ENCODE results near the gene PHF23. TPM values are rescaled to one million over a fixed set of nuclear protein-coding genes. Genes with fewer than 3 reads are reported as not detected.
A peak's percentile ranks its signal among the peaks of the same experiment; 100 is the strongest.

The PHF23 gene
- total and polyA plus RNA-seq, 12 donors = 16.1 to 25.0 (median 22.6) TPM

- Histone ChIP-seq H3K27ac (no peak overlapping the region), H3K9me3 (no peaks in the 10 kb centered on the region), H3K27me3 (no peaks in the 10 kb centered on the region), H3K36me3 (peaks cover 0 to 58% (median 17%) of the 10 kb centered on the region in 9 donors), H3K4me3 (no peak overlapping the region), H3K4me1 (no peaks in the 10 kb centered on the region)
- 61 to 73% methylated on average over 26 of the region's 26 CpGs for WGBS, 2 donors
- no peak for TF ChIP-seq CTCF (IDR thresholded peaks at IDR 0.05)
- DNase-seq = peak in 1 of 2 donors; percentile 63
- peak; percentile 52 to 82 (median 77) for ATAC-seq
- intact Hi-C loops (cut with DNase I) = no loop called here
These were observed 47.5 kb downstream of the PHF23 start for GRCh38 chr17:7191571-7192270.

GRCh38 chr17:7191069-7191468 is 48.2 kb downstream of the PHF23 start:
- peaks cover 0 to 52% (median 11%) of the 10 kb centered on the region in 9 donors for H3K36me3 ChIP-seq
- H3K27me3 ChIP-seq = no peaks in the 10 kb centered on the region
- H3K4me3 ChIP-seq = no peak overlapping the region
- no peak overlapping the region for H3K27ac ChIP-seq
- no peaks in the 10 kb centered on the region for H3K9me3 ChIP-seq
- no peak for TF ChIP-seq CTCF (IDR thresholded peaks at IDR 0.05)
- ATAC-seq (peak in 3 of 8 donors; percentile 4 to 13 (median 5)), DNase-seq (no peak)
- intact Hi-C loops (cut with DNase I) = no loop called here
- no peaks in the 10 kb centered on the region for H3K4me1 ChIP-seq
- 88 to 91% methylated on average over 12 of the region's 12 CpGs for WGBS, 2 donors

GRCh38 chr17:7190276-7190917 is 48.9 kb downstream of the PHF23 start:
- 87 to 89% methylated on average over 14 of the region's 14 CpGs for WGBS, 2 donors
- Histone ChIP-seq H3K4me3 (no peak overlapping the region), H3K27ac (no peak overlapping the region), H3K9me3 (no peaks in the 10 kb centered on the region), H3K36me3 (peaks cover 0 to 45% (median 5%) of the 10 kb centered on the region in 9 donors), H3K27me3 (no peaks in the 10 kb centered on the region), H3K4me1 (no peaks in the 10 kb centered on the region)
- DNase-seq (no peak), ATAC-seq (peak in 1 of 8 donors; percentile 10)
- no peak for TF ChIP-seq CTCF (IDR thresholded peaks at IDR 0.05)
- intact Hi-C loops (cut with DNase I) = no loop called here

- DNase-seq = no peak
- no peak for ATAC-seq
- no peak overlapping the region for H3K27ac ChIP-seq
These were observed 53.0 kb downstream of the PHF23 start for GRCh38 chr17:7186241-7186640.

More at GRCh38 chr17:7186241-7186640, 53.0 kb downstream of the PHF23 start:
- Histone ChIP-seq H3K36me3 (peaks cover 0 to 13% (median 0%) of the 10 kb centered on the region in 9 donors), H3K4me3 (no peak overlapping the region), H3K27me3 (no peaks in the 10 kb centered on the region), H3K4me1 (peaks cover 0 to 4% (median 0%) of the 10 kb centered on the region in 9 donors), H3K9me3 (no peaks in the 10 kb centered on the region)
- intact Hi-C loops (cut with DNase I) = no loop called here
- 59 to 66% methylated on average over 7 of the region's 7 CpGs for WGBS, 2 donors
- TF ChIP-seq CTCF (IDR thresholded peaks at IDR 0.05) = peak in 4 of 9 donors; percentile 9 to 33 (median 12)

Small RNAs within 50 kb of the gene (microRNA-seq; reads per million reads assigned to microRNA genes)
- 1,035 to 1,067 reads per million in 2 donors for gene MIR324

Other genes with a start within 250 kb of the PHF23 start
Only the 30 nearest of the 36 such genes appear.
- 1 to 10 TPM in 9 of 10 donors, under 1 TPM in 1; 0.70 to 2.1 (median 1.5) TPM for gene SLC16A13, start 203.4 kb downstream of the PHF23 start, total RNA-seq
- 1 to 10 TPM; 1.1 to 2.0 TPM for gene SLC16A13, start 203.4 kb downstream of the PHF23 start, polyA plus RNA-seq
- 1 to 10 TPM in 1 of 10 donors, under 1 TPM in 9; 0.19 to 1.1 (median 0.48) TPM for gene SLC16A11, start 195.4 kb downstream of the PHF23 start, total RNA-seq
- 1 to 10 TPM in 1 of 2 donors, under 1 TPM in 1; 0.78 to 2.1 TPM for gene SLC16A11, start 195.4 kb downstream of the PHF23 start, polyA plus RNA-seq
- 10 to 100 TPM in 1 of 10 donors, 1 to 10 TPM in 9; 1.4 to 26.3 (median 2.1) TPM for gene CLEC10A, start 159.2 kb downstream of the PHF23 start, total RNA-seq
- gene CLEC10A, start 159.2 kb downstream of the PHF23 start, polyA plus RNA-seq = 1 to 10 TPM; 2.5 to 3.4 TPM
- gene ASGR2, start 124.6 kb downstream of the PHF23 start, total RNA-seq = under 1 TPM in 5 of 10 donors, not detected in 5; 0.16 to 0.54 (median 0.25) TPM
- under 1 TPM in 1 of 2 donors, not detected in 1; 0.41 TPM for gene ASGR2, start 124.6 kb downstream of the PHF23 start, polyA plus RNA-seq
- 1 to 10 TPM in 2 of 10 donors, under 1 TPM in 6, not detected in 2; 0.32 to 1.2 (median 0.55) TPM for gene ASGR1, start 60.1 kb downstream of the PHF23 start, total RNA-seq
- gene ASGR1, start 60.1 kb downstream of the PHF23 start, polyA plus RNA-seq = under 1 TPM; 0.59 TPM
- gene DLG4, start 19.6 kb downstream of the PHF23 start, total RNA-seq = 10 to 100 TPM; 13.0 to 22.1 (median 16.7) TPM
- gene DLG4, start 19.6 kb downstream of the PHF23 start, polyA plus RNA-seq = 10 to 100 TPM in 1 of 2 donors, 1 to 10 TPM in 1; 5.4 to 27.8 TPM
- 1,000 to 10,000 TPM in 7 of 10 donors, 100 to 1,000 TPM in 3; 951 to 2,054 (median 1,322) TPM for gene ACADVL, start 19.5 kb downstream of the PHF23 start, total RNA-seq
- gene ACADVL, start 19.5 kb downstream of the PHF23 start, polyA plus RNA-seq = 1,000 to 10,000 TPM in 1 of 2 donors, 100 to 1,000 TPM in 1; 807 to 4,806 TPM
- 10 to 100 TPM; 14.1 to 25.6 (median 18.0) TPM for gene DVL2, start 4.9 kb downstream of the PHF23 start, total RNA-seq
- 10 to 100 TPM in 1 of 2 donors, 1 to 10 TPM in 1; 10.0 to 23.0 TPM for gene DVL2, start 4.9 kb downstream of the PHF23 start, polyA plus RNA-seq
- gene GABARAP, start 3.0 kb upstream of the PHF23 start, total RNA-seq = 100 to 1,000 TPM; 440 to 567 (median 501) TPM
- gene GABARAP, start 3.0 kb upstream of the PHF23 start, polyA plus RNA-seq = 100 to 1,000 TPM; 540 to 733 TPM
- gene CTDNEP1, start 12.3 kb upstream of the PHF23 start, total RNA-seq = 100 to 1,000 TPM in 8 of 10 donors, 10 to 100 TPM in 2; 94.6 to 135 (median 110) TPM
- gene CTDNEP1, start 12.3 kb upstream of the PHF23 start, polyA plus RNA-seq = 100 to 1,000 TPM in 1 of 2 donors, 10 to 100 TPM in 1; 56.3 to 116 TPM
- 100 to 1,000 TPM in 1 of 10 donors, 10 to 100 TPM in 9; 30.8 to 110 (median 54.8) TPM for gene ELP5, start 12.8 kb upstream of the PHF23 start, total RNA-seq
- gene ELP5, start 12.8 kb upstream of the PHF23 start, polyA plus RNA-seq = 10 to 100 TPM; 29.0 to 41.4 TPM
- 1 to 10 TPM in 3 of 10 donors, under 1 TPM in 7; 0.39 to 2.5 (median 0.80) TPM for gene CLDN7, start 23.0 kb upstream of the PHF23 start, total RNA-seq
- gene CLDN7, start 23.0 kb upstream of the PHF23 start, polyA plus RNA-seq = 1 to 10 TPM; 1.3 to 1.6 TPM
- gene SLC2A4, start 42.3 kb upstream of the PHF23 start, total RNA-seq = 100 to 1,000 TPM in 9 of 10 donors, 10 to 100 TPM in 1; 98.1 to 186 (median 177) TPM
- gene SLC2A4, start 42.3 kb upstream of the PHF23 start, polyA plus RNA-seq = 100 to 1,000 TPM in 1 of 2 donors, 10 to 100 TPM in 1; 41.8 to 140 TPM
- gene YBX2, start 55.2 kb upstream of the PHF23 start, total RNA-seq = 1 to 10 TPM in 7 of 10 donors, under 1 TPM in 3; 0.42 to 1.9 (median 1.2) TPM
- gene YBX2, start 55.2 kb upstream of the PHF23 start, polyA plus RNA-seq = 1 to 10 TPM in 1 of 2 donors, under 1 TPM in 1; 0.49 to 2.6 TPM
- gene EIF5A, start 68.2 kb upstream of the PHF23 start, total RNA-seq = 100 to 1,000 TPM; 197 to 444 (median 248) TPM
- 100 to 1,000 TPM; 457 to 716 TPM for gene EIF5A, start 68.2 kb upstream of the PHF23 start, polyA plus RNA-seq
- gene GPS2, start 75.9 kb upstream of the PHF23 start, total RNA-seq = 10 to 100 TPM; 49.1 to 81.1 (median 57.4) TPM
- 100 to 1,000 TPM; 103 to 105 TPM for gene GPS2, start 75.9 kb upstream of the PHF23 start, polyA plus RNA-seq
- 10 to 100 TPM; 21.7 to 45.9 (median 28.7) TPM for gene NEURL4, start 89.9 kb upstream of the PHF23 start, total RNA-seq
- 10 to 100 TPM; 22.4 to 55.5 TPM for gene NEURL4, start 89.9 kb upstream of the PHF23 start, polyA plus RNA-seq
- 10 to 100 TPM in 7 of 10 donors, 1 to 10 TPM in 3; 7.4 to 23.4 (median 16.7) TPM for gene ACAP1, start 97.1 kb upstream of the PHF23 start, total RNA-seq
- 1 to 10 TPM; 2.4 to 9.7 TPM for gene ACAP1, start 97.1 kb upstream of the PHF23 start, polyA plus RNA-seq
- 1 to 10 TPM; 4.3 to 8.5 (median 5.3) TPM for gene KCTD11, start 112.7 kb upstream of the PHF23 start, total RNA-seq
- 1 to 10 TPM; 4.5 to 6.6 TPM for gene KCTD11, start 112.7 kb upstream of the PHF23 start, polyA plus RNA-seq
- under 1 TPM in 1 of 10 donors, not detected in 9; 0.39 TPM for gene TMEM95, start 115.7 kb upstream of the PHF23 start, total RNA-seq
- gene TMEM95, start 115.7 kb upstream of the PHF23 start, polyA plus RNA-seq = not detected
- 1 to 10 TPM; 1.1 to 4.4 (median 2.1) TPM for gene TNK1, start 141.6 kb upstream of the PHF23 start, total RNA-seq
- gene TNK1, start 141.6 kb upstream of the PHF23 start, polyA plus RNA-seq = 1 to 10 TPM; 1.9 to 3.5 TPM
- 10 to 100 TPM; 14.4 to 28.7 (median 17.1) TPM for gene PLSCR3, start 155.1 kb upstream of the PHF23 start, total RNA-seq
- 10 to 100 TPM; 23.3 to 32.9 TPM for gene PLSCR3, start 155.1 kb upstream of the PHF23 start, polyA plus RNA-seq
- gene TMEM256, start 164.6 kb upstream of the PHF23 start, total RNA-seq = 10 to 100 TPM; 61.8 to 83.2 (median 74.2) TPM
- gene TMEM256, start 164.6 kb upstream of the PHF23 start, polyA plus RNA-seq = 100 to 1,000 TPM in 1 of 2 donors, 10 to 100 TPM in 1; 89.1 to 169 TPM
- gene NLGN2, start 168.4 kb upstream of the PHF23 start, total RNA-seq = 10 to 100 TPM in 2 of 10 donors, 1 to 10 TPM in 8; 3.6 to 15.8 (median 6.4) TPM
- 1 to 10 TPM; 7.3 to 7.6 TPM for gene NLGN2, start 168.4 kb upstream of the PHF23 start, polyA plus RNA-seq
- gene SPEM1, start 180.9 kb upstream of the PHF23 start, total RNA-seq = not detected
- not detected for gene SPEM1, start 180.9 kb upstream of the PHF23 start, polyA plus RNA-seq
- not detected for gene SPEM2, start 186.2 kb upstream of the PHF23 start, total RNA-seq
- not detected for gene SPEM2, start 186.2 kb upstream of the PHF23 start, polyA plus RNA-seq
- gene SPEM3, start 189.4 kb upstream of the PHF23 start, total RNA-seq = not detected
- not detected for gene SPEM3, start 189.4 kb upstream of the PHF23 start, polyA plus RNA-seq
- gene TMEM102, start 196.0 kb upstream of the PHF23 start, total RNA-seq = 1 to 10 TPM; 1.2 to 3.5 (median 2.2) TPM
- gene TMEM102, start 196.0 kb upstream of the PHF23 start, polyA plus RNA-seq = 1 to 10 TPM; 2.0 to 4.2 TPM
- 10 to 100 TPM in 2 of 10 donors, 1 to 10 TPM in 8; 4.6 to 15.9 (median 8.1) TPM for gene FGF11, start 200.1 kb upstream of the PHF23 start, total RNA-seq
- 1 to 10 TPM; 2.0 to 7.2 TPM for gene FGF11, start 200.1 kb upstream of the PHF23 start, polyA plus RNA-seq
- 10 to 100 TPM in 6 of 10 donors, 1 to 10 TPM in 4; 5.4 to 13.1 (median 10.3) TPM for gene CHRNB1, start 205.6 kb upstream of the PHF23 start, total RNA-seq
- 10 to 100 TPM; 10.2 to 25.4 TPM for gene CHRNB1, start 205.6 kb upstream of the PHF23 start, polyA plus RNA-seq

Measured in heart right ventricle (tissue), 16 donors.